Activated gamma-delta T cell (primary cell): Measurements from ENCODE around the gene LAMTOR5.

Source experiments
- DNase-seq: peaks from one replicate; lab custom pipeline; 2025; lab: John Stamatoyannopoulos, UW

The LAMTOR5 gene

DNA sequence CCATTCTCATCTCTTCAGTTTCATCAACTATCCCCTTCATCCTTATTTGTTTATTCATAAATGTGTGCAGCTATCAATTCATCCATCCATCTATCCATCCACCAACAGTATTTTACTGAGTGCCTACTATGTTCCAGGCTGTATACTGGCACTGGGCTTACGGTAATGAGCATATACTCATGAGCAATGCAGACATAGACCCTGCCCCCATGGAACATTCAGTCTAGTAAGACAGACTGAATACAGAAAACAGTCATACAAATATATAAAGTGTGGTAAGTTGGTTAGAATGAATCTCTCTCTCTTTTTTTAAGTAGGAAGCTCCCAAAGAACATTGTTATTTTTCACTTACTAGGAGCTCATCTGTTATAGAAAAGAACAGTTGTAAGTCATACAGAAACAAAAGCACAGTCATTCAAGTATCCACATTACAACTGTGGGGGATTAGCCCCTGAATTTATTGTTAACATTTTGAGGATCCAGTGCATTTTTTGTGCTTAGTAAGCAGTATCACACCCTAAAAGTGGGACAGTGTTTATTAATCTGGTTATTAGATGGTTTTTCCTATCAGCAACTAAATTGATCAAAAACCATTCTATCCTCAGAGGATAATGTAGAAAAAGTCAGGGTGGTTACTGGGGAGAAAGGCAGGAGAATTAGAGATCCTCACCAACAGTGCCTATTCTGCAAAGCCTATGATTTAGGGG, 20.3 kb downstream of the LAMTOR5 start:
- no peak for DNase-seq

DNA sequence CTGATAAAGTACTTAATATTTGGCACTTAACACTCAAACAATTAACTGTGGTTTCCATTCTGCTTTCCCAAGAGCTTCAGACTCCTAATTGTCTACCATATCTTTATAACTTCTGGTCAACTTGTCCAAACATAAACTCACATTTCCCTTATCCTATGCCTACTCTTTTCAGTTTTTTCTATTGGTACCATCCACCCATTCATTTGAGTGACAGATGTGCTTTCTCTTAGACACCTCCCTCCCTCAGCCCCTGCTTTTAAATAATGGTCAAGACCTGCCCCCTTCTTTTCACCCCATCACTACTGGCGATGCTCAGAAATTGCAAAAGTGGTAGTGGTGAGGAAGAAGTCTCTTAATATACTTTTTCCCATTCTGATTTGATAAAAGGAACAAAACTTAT, 22.1 kb downstream of the LAMTOR5 start:
- no peak for DNase-seq

DNA sequence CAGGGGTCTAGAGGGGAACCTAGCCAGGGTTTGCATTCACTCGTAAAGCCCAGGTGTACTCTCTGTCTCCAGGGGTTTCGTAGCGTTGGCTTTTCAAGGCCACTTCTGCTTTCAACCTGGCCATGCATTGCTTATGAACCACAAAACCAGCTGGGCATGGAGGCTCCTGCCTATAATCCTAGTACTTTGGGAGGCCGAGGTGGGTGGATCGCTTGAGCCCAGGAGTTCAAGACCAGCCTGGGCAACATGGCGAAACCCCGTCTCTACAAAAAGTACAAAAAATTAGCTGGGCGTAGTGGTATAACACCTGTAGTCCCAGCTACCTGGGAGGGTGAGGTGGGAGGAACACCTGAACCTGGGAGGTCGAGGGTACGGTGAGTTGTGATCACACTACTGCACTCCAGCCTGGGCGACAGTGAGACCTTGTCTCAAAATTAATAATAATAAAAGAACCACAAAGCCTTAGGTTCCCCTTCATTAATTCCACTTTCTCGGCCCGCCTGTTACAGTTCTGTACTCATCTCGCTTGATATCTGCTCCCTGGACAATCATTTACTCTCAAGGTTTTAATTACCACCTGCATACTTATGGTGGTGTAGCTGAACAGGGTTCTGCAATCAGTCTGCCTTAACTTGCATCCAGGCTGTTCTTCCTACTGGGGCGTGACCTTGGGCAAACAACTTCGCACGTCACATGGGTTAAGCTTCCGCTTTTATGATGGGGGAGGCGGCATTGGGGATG, 22.7 kb downstream of the LAMTOR5 start:
- no peak for DNase-seq

- no peak for DNase-seq
Observed at GRCh38 chr1:110383251-110383990, 24.1 kb downstream of the LAMTOR5 start.

DNA sequence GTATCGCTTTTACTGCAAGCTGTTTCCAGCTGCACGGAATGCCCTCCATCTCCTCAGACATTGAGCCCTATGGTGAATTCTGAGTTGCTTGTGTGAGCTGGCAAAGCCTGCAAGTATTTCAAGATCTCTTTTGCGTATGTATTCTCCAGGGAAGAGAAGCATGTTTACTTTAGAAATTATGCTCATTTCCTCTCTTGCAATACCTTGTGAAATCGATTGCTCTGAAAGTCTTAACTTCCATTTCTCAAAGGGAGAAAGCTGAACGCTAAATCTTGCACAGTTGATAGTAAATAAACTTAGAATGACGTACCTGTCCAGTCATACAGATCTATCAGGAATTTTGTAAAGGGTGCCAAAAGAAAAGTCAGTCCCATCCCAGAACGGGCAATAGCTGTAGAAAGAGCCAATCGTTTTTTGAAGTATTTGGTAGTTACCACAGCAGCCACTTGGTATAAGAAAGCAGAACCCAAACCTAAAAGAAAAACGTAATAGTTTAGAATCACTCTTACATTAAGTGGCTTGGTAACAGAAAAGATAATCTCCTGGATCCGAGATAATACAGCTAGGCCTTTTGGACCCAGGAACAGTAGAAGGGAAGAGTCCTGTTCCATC, 26.7 kb downstream of the LAMTOR5 start:
- DNase-seq: no peak

DNA sequence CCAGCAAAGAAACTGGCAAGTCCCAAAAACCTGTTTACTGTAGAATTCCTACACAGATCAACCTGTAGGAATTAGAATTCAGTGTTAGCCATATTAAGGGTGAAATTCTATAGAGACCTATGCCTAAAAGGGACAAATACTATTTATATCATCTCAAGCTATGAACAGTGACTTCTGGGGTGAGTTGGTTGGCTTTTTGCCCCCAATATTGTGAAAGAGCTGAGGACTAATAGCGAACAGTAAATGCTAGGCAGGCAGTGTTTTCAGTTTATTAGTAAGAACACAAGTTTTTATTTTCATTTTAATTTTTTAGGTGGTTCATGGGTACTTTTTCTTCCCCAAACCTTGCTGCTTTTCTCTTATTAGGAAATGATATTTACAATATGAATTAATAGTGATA, 32.0 kb downstream of the LAMTOR5 start:
- no peak for DNase-seq

GRCh38 chr1:110370827-110371226, 36.7 kb downstream of the LAMTOR5 start:
- no peak for DNase-seq

DNA sequence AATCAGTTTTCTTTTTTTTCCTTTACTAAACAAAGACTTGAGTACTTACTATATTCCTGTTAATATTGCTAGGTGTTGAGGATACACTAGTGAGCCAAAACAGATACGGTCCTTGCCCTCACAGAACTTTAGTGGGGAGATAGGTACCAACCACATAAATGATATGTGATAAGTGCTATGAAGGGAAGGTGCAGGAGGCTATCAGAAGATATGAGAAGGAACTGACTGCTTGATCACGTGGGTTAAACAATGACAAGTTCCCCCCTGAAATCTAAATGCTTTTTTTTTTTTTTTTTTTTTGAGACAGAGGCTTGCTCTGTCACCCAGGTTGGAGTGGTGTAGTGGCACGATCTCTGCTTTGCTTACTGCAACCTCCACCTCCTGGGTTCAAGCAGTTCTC, 43.3 kb downstream of the LAMTOR5 start:
- DNase-seq: no peak

- DNase-seq: no peak
Observed at GRCh38 chr1:110361856-110362255, 45.6 kb downstream of the LAMTOR5 start.

GRCh38 chr1:110360431-110360830, 47.1 kb downstream of the LAMTOR5 start:
- DNase-seq: no peak

DNA sequence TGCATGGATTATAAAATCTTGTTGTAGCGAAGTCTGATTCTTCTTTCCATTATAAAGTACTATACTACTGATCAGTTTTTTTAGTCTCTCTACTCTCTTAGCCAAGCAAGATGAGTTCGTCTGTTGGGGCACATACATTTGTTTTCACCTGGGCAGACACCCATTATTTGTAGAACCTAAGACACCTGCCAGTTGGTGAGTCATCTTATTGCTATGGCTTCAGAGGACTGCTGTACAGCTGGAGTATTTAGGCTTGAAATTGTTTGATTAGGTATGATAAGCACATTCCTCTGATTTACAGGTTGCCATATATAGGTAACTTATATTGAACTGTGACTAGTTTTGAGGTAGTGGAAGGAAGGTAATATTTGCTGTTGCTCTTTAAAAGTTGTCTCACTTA, 51.1 kb downstream of the LAMTOR5 start:
- DNase-seq: no peak

DNA sequence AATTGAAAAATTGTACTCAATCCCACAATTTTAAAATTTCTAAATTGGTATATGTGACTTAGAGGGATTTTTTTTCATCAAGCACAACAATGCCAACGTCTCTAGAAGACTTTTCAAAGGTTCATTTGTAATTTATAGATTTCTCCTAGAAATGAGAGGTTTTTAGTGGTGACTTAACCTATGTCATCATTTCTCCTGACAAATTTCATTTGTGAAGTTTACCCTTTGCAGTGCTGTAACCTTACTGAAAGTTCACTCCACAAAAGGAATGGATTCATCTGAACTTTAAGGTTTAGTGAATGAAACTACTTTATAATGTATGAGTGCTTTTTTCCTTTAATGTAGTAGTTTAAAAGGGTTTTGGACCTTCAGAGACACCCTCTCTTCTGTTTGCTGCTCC, 52.2 kb downstream of the LAMTOR5 start:
- DNase-seq: no peak
